ENCODE results near the gene SMIM45.

The SMIM45 gene

GRCh38 chr22:41969110-41969646 is 17.2 kb downstream of the SMIM45 start, which contains the start of gene SEPTIN3:
SEPTIN3 (plus strand) TSS chr22:41969443; CDS start chr22:41971493, 2,050 bp downstream.
- no peak for TF ChIP-seq ZFX (IDR thresholded peaks at IDR 0.05; ENCODE audit: borderline replicate concordance)
- TF ChIP-seq CTCF (IDR thresholded peaks at IDR 0.05) = no peak
- H3K27ac ChIP-seq = no peak within 1 kb of the TSS

- no peak overlapping the region for H3K27ac ChIP-seq
- TF ChIP-seq CTCF (IDR thresholded peaks at IDR 0.05) (no peak), ZFX (IDR thresholded peaks at IDR 0.05; ENCODE audit: borderline replicate concordance) (no peak)
Observed at GRCh38 chr22:41970601-41971000, 18.7 kb downstream of the SMIM45 start.

GRCh38 chr22:41971431-41971830 is 19.5 kb downstream of the SMIM45 start:
- H3K27ac ChIP-seq = no peak overlapping the region
- no peak for TF ChIP-seq ZFX (IDR thresholded peaks at IDR 0.05; ENCODE audit: borderline replicate concordance)
- no peak for TF ChIP-seq CTCF (IDR thresholded peaks at IDR 0.05)

GRCh38 chr22:41974691-41975290 is 22.8 kb downstream of the SMIM45 start:
- H3K27ac ChIP-seq = no peak overlapping the region
- TF ChIP-seq ZFX (IDR thresholded peaks at IDR 0.05; ENCODE audit: borderline replicate concordance) (no peak), CTCF (IDR thresholded peaks at IDR 0.05) (no peak)

GRCh38 chr22:41975299-41976069 is 23.5 kb downstream of the SMIM45 start:
- H3K27ac ChIP-seq = no peak overlapping the region
- no peak for TF ChIP-seq CTCF (IDR thresholded peaks at IDR 0.05)
- no peak for TF ChIP-seq ZFX (IDR thresholded peaks at IDR 0.05; ENCODE audit: borderline replicate concordance)

- TF ChIP-seq ZFX (IDR thresholded peaks at IDR 0.05; ENCODE audit: borderline replicate concordance) (no peak), CTCF (IDR thresholded peaks at IDR 0.05) (no peak)
Observed at GRCh38 chr22:41976070-41976901, 24.3 kb downstream of the SMIM45 start.

More at GRCh38 chr22:41976070-41976901, 24.3 kb downstream of the SMIM45 start:
- H3K27ac ChIP-seq = no peak overlapping the region

All from 22Rv1 (cell line).